Peyer's patch (tissue), 4 donors: ENCODE results near the gene PTPN23. TPM values are rescaled to one million over a fixed set of nuclear protein-coding genes. Genes with fewer than 3 reads are reported as not detected.

ENCODE experiments used
- DNase-seq, 3 donors: peaks; one replicate each; pipeline ENCODE4 v3.0.0-alpha.2; 2017 to 2019
- H3K27ac ChIP-seq, 4 donors: fragments of 200-600 bp; sonication (generic); one replicate each; pipeline ENCODE4 v1.5.1; 2016 to 2019
- H3K27me3 ChIP-seq, 2 donors: fragments of 200-600 bp; sonication (generic); one replicate each; pipeline ENCODE4 v1.5.1; 2019
- H3K36me3 ChIP-seq, 3 donors: fragments of 200-600 bp; sonication (generic); one replicate each; pipeline ENCODE4 v1.5.1; 2016 to 2019
- H3K4me1 ChIP-seq, 4 donors: fragments of 200-600 bp; sonication (generic); one replicate each; pipeline ENCODE4 v1.5.1; 2016 to 2019
- H3K4me3 ChIP-seq, 4 donors: fragments of 200-600 bp; sonication (generic); 1 replicate in 3 of 4; 2 replicates in 1 of 4; pipeline ENCODE4 v1.5.1; 2016 to 2019; ENCODE audit warnings: mild to moderate bottlenecking in 1 of 4
- H3K9me3 ChIP-seq, 4 donors: fragments of 200-600 bp; sonication (generic); one replicate each; pipeline ENCODE4 v1.5.1; 2016 to 2019; ENCODE audit warnings: mild to moderate bottlenecking in 1 of 4
- POLR2A ChIP-seq, 2 donors: fragments of 450-650 bp; IDR thresholded peaks; one replicate each; pipeline ENCODE4 v1.5.1; 2017; ENCODE audit warnings: antibody characterized with exemption in 2 of 2, mild to moderate bottlenecking in 2 of 2, moderate library complexity in 2 of 2
- total RNA-seq, 4 donors: library from RNA; depleted of rRNA; stranded (reverse); fragments of >200 nt; gene quantifications; one replicate each; pipeline ENCODE4 v1.1.0, GENCODE V29; 2016
- TF ChIP-seq, protein P1 (sequence below), 6 experiments: fragments of 450-650 bp in 4 of 6; fragments of 200-600 bp in 2 of 6; sonication (generic) in 1 of 6; IDR thresholded peaks; one replicate each; pipeline ENCODE4 v1.5.1; 2017 to 2019; ENCODE audit warnings: antibody characterized with exemption in 6 of 6, mild to moderate bottlenecking in 3 of 6, moderate library complexity in 1 of 6

The PTPN23 gene
- total RNA-seq, 4 donors from 2014 or later, result 52.4 to 284 (median 80.8) TPM

DNA sequence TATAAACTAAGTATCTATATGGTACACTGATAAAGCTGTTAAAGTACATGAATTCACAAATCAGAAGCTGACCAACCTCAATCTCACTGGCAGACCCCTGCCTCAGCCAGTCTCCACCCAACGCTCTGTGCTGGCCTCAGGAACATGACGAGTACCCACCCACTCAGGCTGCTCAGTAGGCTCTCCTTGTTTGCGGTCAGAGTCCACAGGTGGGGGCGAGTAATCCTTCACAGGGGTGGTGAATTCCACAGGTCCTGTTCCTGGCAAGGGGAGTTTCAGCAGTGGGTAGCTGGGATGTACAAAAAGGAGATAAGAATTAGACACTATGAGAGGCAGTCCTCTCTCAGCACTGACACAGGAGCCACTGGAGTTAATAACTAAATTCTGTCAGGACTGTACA, 54.0 kb downstream of the PTPN23 start:
- H3K4me1 ChIP-seq, result peaks cover 0 to 7% (median 0%) of the 10 kb centered on the region in 4 donors
- H3K27me3 ChIP-seq, result no peaks in the 10 kb centered on the region
- DNase-seq, result peak in 1 of 3 donors; percentile 55
- H3K4me3 ChIP-seq, result no peak overlapping the region
- H3K36me3 ChIP-seq, result peaks cover 0 to 58% (median 0%) of the 10 kb centered on the region in 3 donors
- H3K9me3 ChIP-seq, result no peaks in the 10 kb centered on the region
- TF ChIP-seq, protein P1, sequence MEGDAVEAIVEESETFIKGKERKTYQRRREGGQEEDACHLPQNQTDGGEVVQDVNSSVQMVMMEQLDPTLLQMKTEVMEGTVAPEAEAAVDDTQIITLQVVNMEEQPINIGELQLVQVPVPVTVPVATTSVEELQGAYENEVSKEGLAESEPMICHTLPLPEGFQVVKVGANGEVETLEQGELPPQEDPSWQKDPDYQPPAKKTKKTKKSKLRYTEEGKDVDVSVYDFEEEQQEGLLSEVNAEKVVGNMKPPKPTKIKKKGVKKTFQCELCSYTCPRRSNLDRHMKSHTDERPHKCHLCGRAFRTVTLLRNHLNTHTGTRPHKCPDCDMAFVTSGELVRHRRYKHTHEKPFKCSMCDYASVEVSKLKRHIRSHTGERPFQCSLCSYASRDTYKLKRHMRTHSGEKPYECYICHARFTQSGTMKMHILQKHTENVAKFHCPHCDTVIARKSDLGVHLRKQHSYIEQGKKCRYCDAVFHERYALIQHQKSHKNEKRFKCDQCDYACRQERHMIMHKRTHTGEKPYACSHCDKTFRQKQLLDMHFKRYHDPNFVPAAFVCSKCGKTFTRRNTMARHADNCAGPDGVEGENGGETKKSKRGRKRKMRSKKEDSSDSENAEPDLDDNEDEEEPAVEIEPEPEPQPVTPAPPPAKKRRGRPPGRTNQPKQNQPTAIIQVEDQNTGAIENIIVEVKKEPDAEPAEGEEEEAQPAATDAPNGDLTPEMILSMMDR (IDR thresholded peaks at IDR 0.05), result no peak
- no peak for TF ChIP-seq POLR2A (IDR thresholded peaks at IDR 0.05)
- H3K27ac ChIP-seq, result no peak overlapping the region

DNA sequence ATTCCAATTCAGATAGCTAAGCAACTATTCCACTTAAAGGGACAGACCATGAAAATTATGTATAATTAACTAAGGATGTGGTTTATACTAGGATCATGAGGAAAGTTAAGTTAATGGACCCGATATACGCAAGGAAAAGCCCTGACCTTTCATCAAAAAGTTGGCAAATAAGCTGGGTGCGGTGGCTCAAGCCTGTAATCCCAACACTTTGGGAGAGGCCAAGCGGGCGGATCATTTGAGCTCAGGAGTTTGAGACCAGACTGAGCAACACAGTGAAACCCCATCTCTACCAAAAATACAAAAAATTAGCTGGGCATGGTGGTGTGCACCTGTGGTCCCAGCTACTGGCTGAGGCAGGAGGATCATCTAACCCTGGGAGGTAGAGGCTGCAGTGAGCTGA, 55.4 kb downstream of the PTPN23 start:
- H3K4me3 ChIP-seq, result no peak overlapping the region
- H3K27ac ChIP-seq, result no peak overlapping the region
- H3K4me1 ChIP-seq, result peaks cover 0 to 9% (median under 1%) of the 10 kb centered on the region in 4 donors
- no peaks in the 10 kb centered on the region for H3K9me3 ChIP-seq
- peaks cover 0 to 54% (median 0%) of the 10 kb centered on the region in 3 donors for H3K36me3 ChIP-seq
- TF ChIP-seq POLR2A (IDR thresholded peaks at IDR 0.05), result no peak
- TF ChIP-seq, protein P1 (IDR thresholded peaks at IDR 0.05), result no peak
- no peaks in the 10 kb centered on the region for H3K27me3 ChIP-seq
- DNase-seq, result peak in 1 of 3 donors; percentile 7

DNA sequence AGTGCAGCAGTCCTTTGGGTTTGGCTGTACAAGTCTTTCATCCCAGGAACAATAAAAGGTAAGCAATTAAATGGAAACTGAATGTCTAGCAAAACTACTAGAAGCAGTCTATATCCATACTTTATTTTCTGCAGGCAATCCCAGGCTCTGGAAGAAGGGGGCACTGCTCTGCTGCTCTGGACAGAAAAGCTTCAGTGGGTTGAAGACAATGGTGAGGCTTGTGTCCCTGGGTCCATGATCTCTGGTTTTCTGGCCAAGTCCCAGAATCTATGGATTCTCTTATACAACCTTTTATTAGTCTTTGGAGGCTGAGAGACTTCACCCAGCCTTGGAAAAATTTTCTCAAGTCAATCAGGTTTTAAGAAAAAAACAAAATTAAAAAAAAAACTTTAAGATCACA, 59.3 kb downstream of the PTPN23 start:
- TF ChIP-seq, protein P1 (IDR thresholded peaks at IDR 0.05), result peak in 3 of 6 experiments; percentile 18 to 35 (median 22)
- no peak for TF ChIP-seq POLR2A (IDR thresholded peaks at IDR 0.05)
- DNase-seq, result no peak
- peak overlapping the region in 1 of 4 donors; percentile 25 for H3K27ac ChIP-seq
- H3K9me3 ChIP-seq, result no peaks in the 10 kb centered on the region
- no peaks in the 10 kb centered on the region for H3K27me3 ChIP-seq
- peaks cover 0 to 38% (median 7%) of the 10 kb centered on the region in 4 donors for H3K4me1 ChIP-seq
- peaks cover 0 to 21% (median 0%) of the 10 kb centered on the region in 3 donors for H3K36me3 ChIP-seq
- no peak overlapping the region for H3K4me3 ChIP-seq

DNA sequence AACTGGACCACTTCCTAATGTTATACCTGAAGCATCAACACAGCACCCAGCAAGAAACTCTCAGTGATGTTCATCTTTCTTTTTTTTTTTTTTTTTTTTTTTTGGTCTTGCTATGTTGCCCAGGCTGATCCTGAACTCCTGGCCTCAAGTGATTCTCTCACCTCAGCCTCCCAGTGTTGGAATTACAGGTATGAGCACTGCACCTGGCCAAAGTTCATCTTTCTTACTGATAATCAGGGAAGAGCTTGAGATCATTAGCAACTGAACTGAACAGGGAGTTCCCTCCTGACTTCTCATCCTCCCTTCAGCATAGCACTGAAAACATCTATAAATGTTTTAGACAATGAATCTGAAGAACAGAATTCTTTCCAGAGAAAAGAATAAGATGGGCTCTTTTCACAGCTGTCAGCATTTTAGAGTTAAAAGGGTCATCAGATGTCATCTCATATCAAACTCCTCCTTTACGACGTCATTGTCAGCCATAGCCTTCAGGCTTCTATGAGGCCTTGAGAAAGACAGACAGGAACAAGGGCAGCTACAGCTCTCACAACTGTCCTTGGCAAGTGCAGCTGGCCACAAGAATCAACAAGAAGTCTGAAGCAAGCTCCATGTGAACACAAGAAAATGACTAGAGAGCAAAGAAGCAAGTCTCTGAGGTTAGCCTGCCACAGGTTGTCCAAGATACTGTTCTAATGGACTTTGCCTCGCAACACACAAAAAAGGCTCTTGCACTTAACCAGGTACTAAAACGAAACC, 61.2 kb downstream of the PTPN23 start:
- H3K27ac ChIP-seq, result peak overlapping the region in 3 of 4 donors; percentile 66 to 95 (median 84)
- H3K9me3 ChIP-seq, result no peaks in the 10 kb centered on the region
- TF ChIP-seq, protein P1 (IDR thresholded peaks at IDR 0.05), result no peak
- TF ChIP-seq POLR2A (IDR thresholded peaks at IDR 0.05), result peak in 1 of 2 donors; percentile 31
- H3K4me3 ChIP-seq, result peak overlapping the region in 1 of 4 donors; percentile 32
- H3K4me1 ChIP-seq, result peaks cover 0 to 31% (median 7%) of the 10 kb centered on the region in 4 donors
- no peaks in the 10 kb centered on the region for H3K27me3 ChIP-seq
- H3K36me3 ChIP-seq, result peaks cover 0 to 21% (median 0%) of the 10 kb centered on the region in 3 donors
- DNase-seq, result peak in 1 of 3 donors; percentile 74

DNA sequence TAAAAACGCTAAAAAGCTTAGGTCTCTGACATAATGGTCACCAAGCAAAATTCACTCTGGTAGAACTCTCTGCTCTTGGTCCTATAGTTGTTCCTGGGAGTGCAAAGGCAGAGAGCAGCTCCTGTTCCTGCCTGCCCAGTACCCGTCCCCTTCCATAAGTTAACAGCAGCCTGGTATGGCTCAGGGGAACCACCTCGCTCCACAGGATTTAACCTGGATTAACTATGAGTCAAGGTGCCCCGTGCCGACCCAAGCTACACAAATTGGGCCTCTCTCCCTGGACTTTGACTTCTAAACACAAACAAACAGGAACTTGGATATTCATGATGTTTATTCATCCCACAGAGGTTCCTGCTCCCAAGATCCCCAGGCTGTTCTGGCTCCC, 62.8 kb downstream of the PTPN23 start:
- peaks cover 0 to 17% (median 0%) of the 10 kb centered on the region in 3 donors for H3K36me3 ChIP-seq
- H3K9me3 ChIP-seq, result no peaks in the 10 kb centered on the region
- peak overlapping the region in 3 of 4 donors; percentile 66 to 95 (median 84) for H3K27ac ChIP-seq
- DNase-seq, result peak in 2 of 3 donors; percentile 68 to 71
- peak overlapping the region in 1 of 4 donors; percentile 35 for H3K4me3 ChIP-seq
- no peaks in the 10 kb centered on the region for H3K27me3 ChIP-seq
- TF ChIP-seq, protein P1 (IDR thresholded peaks at IDR 0.05), result no peak
- no peak for TF ChIP-seq POLR2A (IDR thresholded peaks at IDR 0.05)
- H3K4me1 ChIP-seq, result peaks cover 0 to 31% (median 7%) of the 10 kb centered on the region in 4 donors
